Ovary (tissue), 9 donors: ENCODE results near the gene TMIGD1. TPM values are rescaled to one million over a fixed set of nuclear protein-coding genes. Genes with fewer than 3 reads are reported as not detected.

ENCODE experiments used
- DNase-seq, 5 donors: peaks; one replicate each; pipeline ENCODE4 v3.0.0-alpha.2; 2019 to 2020
- H3K27ac ChIP-seq, 2 donors: fragments of 200-600 bp; one replicate each; pipeline versions ENCODE4 v1.5.1 to v1.8.0; 2019 to 2022
- H3K27me3 ChIP-seq: fragments of 200-600 bp; one replicate; pipeline ENCODE4 v1.8.0; 2022
- H3K36me3 ChIP-seq: fragments of 200-600 bp; sonication (generic); one replicate; pipeline ENCODE4 v1.5.1; 2019
- H3K4me1 ChIP-seq: one replicate; pipeline ENCODE4 v1.8.1; 2013; ENCODE audit warnings: mild to moderate bottlenecking, moderate library complexity; ENCODE audit not compliant: insufficient read depth
- H3K4me3 ChIP-seq: fragments of 200-600 bp; sonication (generic); one replicate; pipeline ENCODE4 v1.5.1; 2017
- H3K9me3 ChIP-seq, 2 donors: fragments of 200-600 bp in 1 of 2; sonication (generic) in 1 of 2; one replicate each; pipeline versions ENCODE4 v1.5.1 to v1.8.1; 2013 to 2019; ENCODE audit warnings: mild to moderate bottlenecking in 1 of 2, moderate library complexity in 1 of 2
- CTCF ChIP-seq, 3 donors: fragments of 450-650 bp in 2 of 3; fragments of 200-600 bp in 1 of 3; IDR thresholded peaks; one replicate each; pipeline versions ENCODE4 v1.5.1 to v1.8.0; 2016 to 2022; ENCODE audit warnings: antibody characterized with exemption in 3 of 3, mild to moderate bottlenecking in 1 of 3
- EP300 ChIP-seq: sonication (generic); formaldehyde crosslinking; IDR thresholded peaks from one replicate; pipeline ENCODE4 v1.6.1; 2017; ENCODE audit warnings: antibody characterized with exemption
- POLR2A ChIP-seq: fragments of 450-650 bp; IDR thresholded peaks from one replicate; pipeline ENCODE4 v1.6.1; 2017; ENCODE audit warnings: antibody characterized with exemption, mild to moderate bottlenecking, moderate library complexity
- WGBS, 3 donors: extraction: QIAGEN DNeasy Blood & Tissue Kit in 1 of 3; methylation state at CpG; one replicate each; pipeline versions ENCODE4 v1.1.5 to v1.1.7; 2013 to 2017; 5-methylcytosine and 5-hydroxymethylcytosine counted together
- intact Hi-C, 4 donors: fragments of 100-400 bp; cut with DNase I; formaldehyde crosslinking; loops; one replicate each; pipeline versions ENCODE4 v1.11.0 to v1.15.1; 2022 to 2023
- polyA plus RNA-seq, 2 donors: library from polyadenylated mRNA; stranded (reverse); fragments of 200-250 nt in 1 of 2; fragments of 350-450 nt in 1 of 2; fragmentation: Illumina TruSeq in 1 of 2; extraction: RNeasy Lipid Tissue Mini Kit (QIAGEN cat#74804) in 1 of 2; gene quantifications; one replicate each; pipeline ENCODE4 v1.2.3, GENCODE V29; 2013 to 2014
- total RNA-seq, 7 donors: library from RNA; depleted of rRNA in 2 of 7; stranded (reverse); fragments of >200 nt in 2 of 7; fragmentation: NEBNext Ultra II Directional in 3 of 7; extraction: Animal tissue kit (Norgen Biotek cat#: 25700) in 3 of 7; gene quantifications; one replicate each; pipeline versions ENCODE4 v1.1.0 to v1.2.4, GENCODE V29; 2016 to 2023
- donor health status: DM: no; HTN: no; CAD: no; lungs with moderate emphysema.
- donor health status: DM: no; HTN: no; CAD: no.
- donor health status: Bipolar disorder and iron deficiency.
- donor health status: DM: yes; HTN: yes; CAD: no.
- donor health status: DM: no; HTN: no; CAD: no.
- donor health status: DM: yes; HTN: yes; CAD: no.

Gene TMIGD1
- total and polyA plus RNA-seq, 9 donors = 0.36 TPM; not detected in 8

GRCh38 chr17:30310562-30310961, 23.3 kb downstream of the TMIGD1 start:
- Histone ChIP-seq H3K27me3 (no peaks in the 10 kb centered on the region), H3K4me3 (no peak overlapping the region), H3K4me1 (no peaks in the 10 kb centered on the region), H3K36me3 (no peaks in the 10 kb centered on the region), H3K9me3 (no peaks in the 10 kb centered on the region), H3K27ac (no peak overlapping the region)
- WGBS, 3 donors = 92 to 100% (median 94%) methylated on average over 2 of the region's 2 CpGs
- TF ChIP-seq CTCF (IDR thresholded peaks at IDR 0.05) (no peak), EP300 (no peak), POLR2A (no peak)
- DNase-seq = no peak
- intact Hi-C loops = no loop called here

GRCh38 chr17:30309591-30309990, 24.3 kb downstream of the TMIGD1 start:
- intact Hi-C loops = no loop called here
- no peak overlapping the region for H3K4me3 ChIP-seq
- no peak for TF ChIP-seq EP300
- no peak for TF ChIP-seq CTCF (IDR thresholded peaks at IDR 0.05)
- TF ChIP-seq POLR2A = no peak
- no peaks in the 10 kb centered on the region for H3K4me1 ChIP-seq
- no peak for DNase-seq
- 78 to 83% (median 79%) methylated on average over 6 of the region's 6 CpGs for WGBS, 3 donors
- H3K9me3 ChIP-seq = no peaks in the 10 kb centered on the region
- H3K27me3 ChIP-seq = no peaks in the 10 kb centered on the region
- no peaks in the 10 kb centered on the region for H3K36me3 ChIP-seq
- H3K27ac ChIP-seq = no peak overlapping the region

GRCh38 chr17:30308406-30308805, 25.5 kb downstream of the TMIGD1 start:
- H3K4me3 ChIP-seq = no peak overlapping the region

GRCh38 chr17:30304778-30305177, 29.1 kb downstream of the TMIGD1 start:
- Histone ChIP-seq H3K27me3 (no peaks in the 10 kb centered on the region), H3K27ac (no peak overlapping the region), H3K4me1 (no peaks in the 10 kb centered on the region), H3K9me3 (no peaks in the 10 kb centered on the region), H3K4me3 (no peak overlapping the region), H3K36me3 (no peaks in the 10 kb centered on the region)
- DNase-seq = no peak
- WGBS, 3 donors = 12 to 26% (median 25%) methylated on average over 3 of the region's 3 CpGs
- intact Hi-C loops = no loop called here
- no peak for TF ChIP-seq CTCF (IDR thresholded peaks at IDR 0.05)

More at GRCh38 chr17:30308406-30308805, 25.5 kb downstream of the TMIGD1 start:
- intact Hi-C loops = no loop called here
- Histone ChIP-seq H3K9me3 (no peaks in the 10 kb centered on the region), H3K4me1 (no peaks in the 10 kb centered on the region), H3K36me3 (no peaks in the 10 kb centered on the region), H3K27me3 (no peaks in the 10 kb centered on the region), H3K27ac (no peak overlapping the region)
- TF ChIP-seq EP300 (no peak), POLR2A (no peak), CTCF (IDR thresholded peaks at IDR 0.05) (no peak)
- no peak for DNase-seq
- WGBS, 3 donors = 74 to 82% (median 78%) methylated on average over 2 of the region's 2 CpGs

GRCh38 chr17:30302241-30302640, 31.6 kb downstream of the TMIGD1 start:
- no peak overlapping the region for H3K27ac ChIP-seq
- H3K9me3 ChIP-seq = no peaks in the 10 kb centered on the region
- no peaks in the 10 kb centered on the region for H3K36me3 ChIP-seq
- TF ChIP-seq CTCF (IDR thresholded peaks at IDR 0.05) (no peak), POLR2A (no peak), EP300 (no peak)
- no peaks in the 10 kb centered on the region for H3K4me1 ChIP-seq
- intact Hi-C loops = no loop called here
- no peaks in the 10 kb centered on the region for H3K27me3 ChIP-seq
- no peak overlapping the region for H3K4me3 ChIP-seq
- no peak for DNase-seq
- 77 to 84% (median 82%) methylated on average over 3 of the region's 3 CpGs for WGBS, 3 donors
